Brain microvascular endothelial cell (primary cell): ENCODE results near the gene ATOSA.

Experiments used
- DNase-seq: peaks from one replicate; pipeline ENCODE4 v3.0.0-alpha.2; 2020
- H3K27ac ChIP-seq: fragments of 250-450 bp; sonication (Bioruptor Pico); 2 replicates; pipeline ENCODE4 v1.5.1; 2020; ENCODE audit warnings: mild to moderate bottlenecking, moderate library complexity
- H3K27me3 ChIP-seq: fragments of 250-450 bp; sonication (Bioruptor Pico); replicated peaks from 2 replicates; pipeline ENCODE4 v1.5.1; 2020; ENCODE audit warnings: mild to moderate bottlenecking
- H3K36me3 ChIP-seq: fragments of 250-450 bp; sonication (Bioruptor Pico); replicated peaks from 2 replicates; pipeline ENCODE4 v1.5.1; 2020; ENCODE audit warnings: mild to moderate bottlenecking
- H3K4me3 ChIP-seq: 2 replicates; pipeline ENCODE4 v1.5.1; 2011; ENCODE audit warnings: low read depth, mild to moderate bottlenecking, control low read depth, low read length, moderate library complexity
- in situ Hi-C: cut with HindIII; loops from 2 replicates; pipeline ENCODE4 v1.10.0; 2017; ENCODE audit warnings: low sequenced_read_pairs, low pct_ligation_motif_present
- TF ChIP-seq, protein P1 (sequence below): IDR thresholded peaks from 2 replicates; pipeline ENCODE4 v1.5.1; 2011; ENCODE audit warnings: low read depth, mild to moderate bottlenecking, moderate library complexity, low read length, control low read depth, inconsistent platforms; ENCODE audit errors: missing control alignments

Gene ATOSA

DNA sequence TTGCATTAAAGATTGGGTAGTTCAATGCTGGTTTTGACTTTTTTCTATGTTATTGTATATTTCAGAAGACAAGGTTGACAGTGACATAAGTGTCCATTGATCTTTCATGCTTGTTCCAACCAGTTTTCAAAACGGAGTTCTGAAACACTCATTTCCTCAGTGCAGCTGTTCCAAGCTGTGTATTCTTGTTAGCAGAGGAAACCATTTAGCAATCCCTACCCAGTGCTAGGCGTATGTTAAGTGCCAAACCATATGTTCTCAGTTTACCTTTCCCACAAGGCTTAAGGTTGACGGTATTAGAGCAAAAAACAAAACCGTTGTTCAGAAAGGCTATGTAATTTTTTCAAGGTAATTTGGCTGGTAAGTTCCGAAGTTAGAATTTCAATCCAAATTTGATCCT lies 9.1 kb downstream of the ATOSA start:
- no peak overlapping the region for H3K4me3 ChIP-seq
- DNase-seq = no peak
- H3K27me3 ChIP-seq = no peaks in the 10 kb centered on the region
- TF ChIP-seq, protein P1, sequence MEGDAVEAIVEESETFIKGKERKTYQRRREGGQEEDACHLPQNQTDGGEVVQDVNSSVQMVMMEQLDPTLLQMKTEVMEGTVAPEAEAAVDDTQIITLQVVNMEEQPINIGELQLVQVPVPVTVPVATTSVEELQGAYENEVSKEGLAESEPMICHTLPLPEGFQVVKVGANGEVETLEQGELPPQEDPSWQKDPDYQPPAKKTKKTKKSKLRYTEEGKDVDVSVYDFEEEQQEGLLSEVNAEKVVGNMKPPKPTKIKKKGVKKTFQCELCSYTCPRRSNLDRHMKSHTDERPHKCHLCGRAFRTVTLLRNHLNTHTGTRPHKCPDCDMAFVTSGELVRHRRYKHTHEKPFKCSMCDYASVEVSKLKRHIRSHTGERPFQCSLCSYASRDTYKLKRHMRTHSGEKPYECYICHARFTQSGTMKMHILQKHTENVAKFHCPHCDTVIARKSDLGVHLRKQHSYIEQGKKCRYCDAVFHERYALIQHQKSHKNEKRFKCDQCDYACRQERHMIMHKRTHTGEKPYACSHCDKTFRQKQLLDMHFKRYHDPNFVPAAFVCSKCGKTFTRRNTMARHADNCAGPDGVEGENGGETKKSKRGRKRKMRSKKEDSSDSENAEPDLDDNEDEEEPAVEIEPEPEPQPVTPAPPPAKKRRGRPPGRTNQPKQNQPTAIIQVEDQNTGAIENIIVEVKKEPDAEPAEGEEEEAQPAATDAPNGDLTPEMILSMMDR = no peak
- peaks cover 23% of the 10 kb centered on the region for H3K36me3 ChIP-seq
- H3K27ac ChIP-seq = no peak overlapping the region
- in situ Hi-C loops = no loop called here

DNA sequence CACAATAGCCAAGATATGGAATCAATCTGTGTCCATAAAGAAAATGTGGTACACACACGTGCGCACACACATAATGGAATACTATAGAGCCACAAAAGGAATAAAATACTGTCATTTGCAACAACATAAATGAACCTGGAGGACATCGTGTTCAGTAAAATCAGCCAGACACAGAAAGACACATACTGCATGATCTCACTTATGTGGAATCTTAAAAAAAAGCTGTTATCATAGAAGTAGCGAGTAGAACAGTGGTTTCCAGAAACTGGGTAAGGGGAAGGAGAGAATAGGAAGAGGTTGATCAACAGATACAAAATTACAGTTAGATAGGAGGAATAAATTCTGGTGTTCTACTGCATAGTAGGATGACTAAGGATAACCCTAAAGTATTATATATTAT lies 11.1 kb downstream of the ATOSA start:
- no peak overlapping the region for H3K4me3 ChIP-seq
- peak; percentile 21 for DNase-seq
- in situ Hi-C loops = no loop called here
- TF ChIP-seq, protein P1 = no peak
- no peaks in the 10 kb centered on the region for H3K27me3 ChIP-seq
- peaks cover 26% of the 10 kb centered on the region for H3K36me3 ChIP-seq
- peak overlapping the region; percentile 80 for H3K27ac ChIP-seq

DNA sequence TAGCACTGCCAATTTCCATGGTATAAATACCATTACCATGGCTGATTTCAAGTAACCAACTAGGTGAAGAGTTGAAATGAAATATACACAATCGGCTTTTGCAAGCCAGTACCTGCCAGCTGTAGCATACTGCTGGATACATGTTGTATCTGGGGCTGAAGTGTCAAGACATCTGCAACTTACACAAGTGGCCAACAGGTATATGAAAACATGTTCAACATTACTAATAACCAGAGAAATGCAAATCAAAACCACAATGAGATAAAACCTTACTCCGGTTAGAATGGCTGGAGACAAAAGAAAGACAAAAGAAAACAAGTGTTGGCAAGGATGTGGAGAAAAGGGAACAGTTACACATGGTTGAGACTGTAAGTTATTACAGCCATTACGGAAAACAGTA lies 11.6 kb downstream of the ATOSA start:
- TF ChIP-seq, protein P1 = no peak
- H3K4me3 ChIP-seq = no peak overlapping the region
- in situ Hi-C loops = no loop called here

GRCh38 chr15:52663536-52664294 lies 15.5 kb downstream of the ATOSA start:
- TF ChIP-seq, protein P1 = no peak
- peaks cover 14% of the 10 kb centered on the region for H3K36me3 ChIP-seq
- no peak for DNase-seq
- H3K27ac ChIP-seq = no peak overlapping the region
- no peak overlapping the region for H3K4me3 ChIP-seq
- in situ Hi-C loops = no loop called here
- H3K27me3 ChIP-seq = no peaks in the 10 kb centered on the region

More for the DNA sequence above, 11.6 kb downstream of the ATOSA start:
- Histone ChIP-seq H3K36me3 (peaks cover 26% of the 10 kb centered on the region), H3K27me3 (no peaks in the 10 kb centered on the region), H3K27ac (peak overlapping the region; percentile 80)
- DNase-seq = peak; percentile 4

DNA sequence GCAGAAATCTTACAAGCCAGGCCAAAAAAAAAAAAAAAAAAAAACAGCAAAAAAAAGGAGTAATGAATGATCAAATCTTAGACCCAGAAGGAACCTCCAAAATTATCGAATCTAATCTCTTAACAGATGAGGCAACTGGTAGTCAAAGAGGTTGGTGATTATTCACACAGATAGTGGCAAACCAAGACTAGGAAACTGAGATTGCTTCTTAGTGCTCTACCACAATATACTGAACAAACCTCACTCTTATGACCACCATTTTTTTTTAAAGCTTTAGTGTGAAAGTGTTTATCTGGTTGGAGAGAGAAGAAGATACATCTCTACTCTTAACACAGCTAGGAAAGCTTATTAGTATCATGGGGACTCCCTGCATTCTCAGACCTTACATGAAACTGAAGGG lies 17.3 kb downstream of the ATOSA start:
- H3K36me3 ChIP-seq = peaks cover 7% of the 10 kb centered on the region
- no peak for DNase-seq
- TF ChIP-seq, protein P1 = no peak
- H3K27ac ChIP-seq = no peak overlapping the region
- no peaks in the 10 kb centered on the region for H3K27me3 ChIP-seq
- in situ Hi-C loops = no loop called here
- no peak overlapping the region for H3K4me3 ChIP-seq

GRCh38 chr15:52660192-52660591 lies 19.0 kb downstream of the ATOSA start:
- Histone ChIP-seq H3K4me3 (no peak overlapping the region), H3K36me3 (peaks cover 7% of the 10 kb centered on the region), H3K27me3 (no peaks in the 10 kb centered on the region), H3K27ac (no peak overlapping the region)
- no peak for DNase-seq
- TF ChIP-seq, protein P1 = no peak
- in situ Hi-C loops = no loop called here
